Peyer's patch (tissue), 4 donors: Measurements from ENCODE around the gene FABP7. TPM values are rescaled to one million over a fixed set of nuclear protein-coding genes. Genes with fewer than 3 reads are reported as not detected.

Experiments
- DNase-seq, 3 donors: peaks; one replicate each; pipeline ENCODE4 v3.0.0-alpha.2; 2017 to 2019
- H3K27ac ChIP-seq, 4 donors: fragments of 200-600 bp; sonication (generic); one replicate each; pipeline ENCODE4 v1.5.1; 2016 to 2019
- H3K27me3 ChIP-seq, 2 donors: fragments of 200-600 bp; sonication (generic); one replicate each; pipeline ENCODE4 v1.5.1; 2019
- H3K36me3 ChIP-seq, 3 donors: fragments of 200-600 bp; sonication (generic); one replicate each; pipeline ENCODE4 v1.5.1; 2016 to 2019
- H3K4me1 ChIP-seq, 4 donors: fragments of 200-600 bp; sonication (generic); one replicate each; pipeline ENCODE4 v1.5.1; 2016 to 2019
- H3K4me3 ChIP-seq, 4 donors: fragments of 200-600 bp; sonication (generic); 1 replicate in 3 of 4; 2 replicates in 1 of 4; pipeline ENCODE4 v1.5.1; 2016 to 2019; ENCODE audit warnings: mild to moderate bottlenecking in 1 of 4
- H3K9me3 ChIP-seq, 4 donors: fragments of 200-600 bp; sonication (generic); one replicate each; pipeline ENCODE4 v1.5.1; 2016 to 2019; ENCODE audit warnings: mild to moderate bottlenecking in 1 of 4
- CTCF ChIP-seq, 6 experiments: fragments of 450-650 bp in 4 of 6; fragments of 200-600 bp in 2 of 6; sonication (generic) in 1 of 6; IDR thresholded peaks; one replicate each; pipeline ENCODE4 v1.5.1; 2017 to 2019; ENCODE audit warnings: antibody characterized with exemption in 6 of 6, mild to moderate bottlenecking in 3 of 6, moderate library complexity in 1 of 6
- POLR2A ChIP-seq, 2 donors: fragments of 450-650 bp; IDR thresholded peaks; one replicate each; pipeline ENCODE4 v1.5.1; 2017; ENCODE audit warnings: antibody characterized with exemption in 2 of 2, mild to moderate bottlenecking in 2 of 2, moderate library complexity in 2 of 2
- total RNA-seq, 4 donors: library from RNA; depleted of rRNA; stranded (reverse); fragments of >200 nt; gene quantifications; one replicate each; pipeline ENCODE4 v1.1.0, GENCODE V29; 2016

Gene FABP7
- not detected for total RNA-seq

GRCh38 chr6:122779667-122780066 lies at the start of gene FABP7:
Gene FABP7 (plus strand): TSS chr6:122779716. CDS start chr6:122779795, 79 bp downstream.
- Histone ChIP-seq H3K27ac (no peak within 1 kb of the TSS), H3K4me3 (no peak within 1 kb of the TSS), H3K27me3 (no peaks in the 10 kb centered on the region), H3K36me3 (no peaks in the 10 kb centered on the region), H3K4me1 (no peaks in the 10 kb centered on the region), H3K9me3 (no peaks in the 10 kb centered on the region)
- no peak for DNase-seq
- no peak for TF ChIP-seq POLR2A (IDR thresholded peaks at IDR 0.05)
- no peak for TF ChIP-seq CTCF (IDR thresholded peaks at IDR 0.05)

DNA sequence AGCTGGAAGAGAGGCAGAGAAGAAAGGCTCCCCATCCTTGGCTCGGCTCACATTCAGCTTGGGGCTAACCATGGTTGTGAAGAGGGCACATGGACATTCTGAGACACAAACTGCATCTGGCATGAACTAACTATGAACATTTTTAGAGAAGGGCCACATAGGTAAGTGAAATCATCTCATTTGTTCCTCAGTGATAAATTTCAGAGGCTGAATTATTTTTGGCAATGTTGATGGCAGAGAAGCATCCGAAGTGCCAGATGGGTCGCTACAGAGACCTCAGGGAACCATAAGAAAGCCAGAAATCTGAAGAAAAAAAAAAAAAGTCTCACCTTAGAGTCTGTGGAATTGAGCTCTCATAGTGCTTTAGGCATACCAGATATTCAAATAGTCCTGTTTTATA lies 49.2 kb upstream of the FABP7 start:
- DNase-seq: no peak
- H3K27me3 ChIP-seq: no peaks in the 10 kb centered on the region
- H3K27ac ChIP-seq: no peak overlapping the region
- no peak for TF ChIP-seq CTCF (IDR thresholded peaks at IDR 0.05)
- no peaks in the 10 kb centered on the region for H3K4me1 ChIP-seq
- no peak overlapping the region for H3K4me3 ChIP-seq
- H3K9me3 ChIP-seq: no peaks in the 10 kb centered on the region
- H3K36me3 ChIP-seq: no peaks in the 10 kb centered on the region

DNA sequence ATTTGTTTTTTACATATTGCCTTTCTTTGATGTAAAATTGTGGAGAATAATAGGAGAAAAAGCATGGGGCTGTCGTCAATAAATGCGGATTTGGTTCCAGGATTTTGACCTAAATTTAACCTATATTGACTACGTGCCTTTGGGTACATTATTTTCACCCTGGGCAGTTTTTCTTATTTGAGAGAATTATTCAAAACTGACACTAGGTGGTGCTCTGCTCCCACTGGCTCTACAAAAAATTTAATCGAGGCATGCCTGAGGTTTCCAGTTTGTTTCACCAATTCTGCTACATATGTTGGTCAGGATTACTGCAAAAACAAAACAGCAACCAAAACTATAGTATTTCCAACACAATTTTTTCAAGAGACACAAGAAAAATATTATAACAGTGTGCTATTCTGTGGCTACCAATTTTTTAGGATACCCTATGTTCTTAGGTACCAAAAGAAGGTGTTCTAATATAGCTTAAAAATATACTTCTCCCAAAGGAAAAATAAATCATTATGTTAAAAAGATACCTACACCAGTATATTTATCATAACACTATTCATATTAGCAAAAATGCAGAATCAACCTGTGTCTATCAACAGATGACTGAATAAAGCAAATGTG lies 48.6 kb upstream of the FABP7 start:
- Histone ChIP-seq H3K4me3 (no peak overlapping the region), H3K36me3 (no peaks in the 10 kb centered on the region), H3K4me1 (no peaks in the 10 kb centered on the region), H3K27ac (no peak overlapping the region), H3K9me3 (no peaks in the 10 kb centered on the region), H3K27me3 (no peaks in the 10 kb centered on the region)
- TF ChIP-seq CTCF (IDR thresholded peaks at IDR 0.05): peak; percentile 28 to 87 (median 74)
- no peak for TF ChIP-seq POLR2A (IDR thresholded peaks at IDR 0.05)
- no peak for DNase-seq

GRCh38 chr6:122733259-122733658 lies 46.3 kb upstream of the FABP7 start:
- Histone ChIP-seq H3K4me3 (no peak overlapping the region), H3K27me3 (no peaks in the 10 kb centered on the region), H3K4me1 (no peaks in the 10 kb centered on the region), H3K27ac (no peak overlapping the region), H3K36me3 (no peaks in the 10 kb centered on the region), H3K9me3 (no peaks in the 10 kb centered on the region)
- no peak for DNase-seq
- TF ChIP-seq CTCF (IDR thresholded peaks at IDR 0.05) (no peak), POLR2A (IDR thresholded peaks at IDR 0.05) (no peak)

DNA sequence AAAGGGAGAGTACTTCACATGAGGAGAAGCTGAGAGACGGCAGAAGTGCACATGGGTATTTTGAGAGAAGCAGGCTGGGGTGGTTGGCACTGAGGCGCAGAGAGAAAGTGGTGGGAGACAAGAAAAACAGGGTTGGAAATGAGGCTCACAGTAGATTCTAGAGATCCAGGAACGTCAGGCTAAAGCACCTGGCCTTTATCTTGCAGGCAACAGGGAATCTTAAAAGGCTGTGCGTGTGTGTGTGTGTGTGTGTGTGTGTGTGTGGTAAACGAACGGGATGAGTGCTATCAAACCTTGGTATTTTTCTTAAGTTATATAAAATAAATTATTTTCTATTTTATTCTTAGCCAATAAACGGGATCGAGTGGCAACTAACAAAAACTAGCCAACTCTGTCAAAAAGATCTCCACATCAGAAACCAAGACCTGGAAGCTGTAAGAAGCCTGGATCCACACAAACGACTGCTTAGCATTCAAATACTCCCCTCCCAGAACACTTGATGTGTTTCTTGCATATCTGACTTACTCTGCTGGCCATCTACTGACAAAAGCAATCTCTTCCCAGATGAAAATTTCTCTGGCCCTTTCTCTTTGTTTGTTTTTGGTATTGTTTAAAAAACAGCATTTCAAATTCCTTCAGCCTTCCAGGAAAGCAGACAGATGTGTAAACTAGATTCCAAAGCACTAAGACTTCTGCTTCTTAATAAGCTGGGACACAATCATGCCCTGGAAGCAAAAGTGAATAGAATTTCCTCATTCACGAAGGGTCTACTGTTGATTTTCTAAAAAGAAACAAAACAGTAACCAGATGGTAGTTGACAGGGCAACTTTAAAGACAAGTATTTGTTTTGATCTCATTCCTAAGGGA lies 44.8 kb upstream of the FABP7 start:
- no peak overlapping the region for H3K4me3 ChIP-seq
- H3K4me1 ChIP-seq: no peaks in the 10 kb centered on the region
- no peaks in the 10 kb centered on the region for H3K27me3 ChIP-seq
- H3K27ac ChIP-seq: no peak overlapping the region
- DNase-seq: no peak
- H3K9me3 ChIP-seq: no peaks in the 10 kb centered on the region
- TF ChIP-seq POLR2A (IDR thresholded peaks at IDR 0.05) (no peak), CTCF (IDR thresholded peaks at IDR 0.05) (no peak)
- no peaks in the 10 kb centered on the region for H3K36me3 ChIP-seq
